CD4-positive, alpha-beta T cell (primary cell): ENCODE measurements around the gene GFOD2. TPM values are rescaled to one million over a fixed set of nuclear protein-coding genes. Genes with fewer than 3 reads are reported as not detected.

Source experiments
- ATAC-seq: fragments of 200-7000 bp; cut with Tn5 transposase; one replicate; pipeline ENCODE4 v1.10.0; 2022; ENCODE audit warnings: mild to moderate bottlenecking; ENCODE audit not compliant: poor library complexity
- CTCF ChIA-PET: fragments of 350-600 bp; sonication (Branson Sonifier 250); formaldehyde crosslinking; loops from one replicate; lab custom pipeline; 2021; ENCODE audit warnings: antibody characterized with exemption, inconsistent platforms; lab: Charles Lee
- POLR2A ChIA-PET: fragments of 350-600 bp; sonication (Branson Sonifier 250); formaldehyde crosslinking; loops from one replicate; lab custom pipeline; 2021; ENCODE audit warnings: antibody characterized with exemption, inconsistent platforms; lab: Charles Lee
- DNase-seq, 14 experiments: peaks; one replicate each; pipeline ENCODE4 v3.0.0-alpha.2; 2013 to 2020; ENCODE audit warnings: mixed read lengths in 2 of 14
- H3K27ac ChIP-seq, 2 donors: one replicate each; pipeline versions ENCODE4 v1.5.1 to v1.7.0; 2013; ENCODE audit warnings: low read length in 2 of 2, low read depth in 1 of 2, mild to moderate bottlenecking in 1 of 2
- H3K27me3 ChIP-seq, 2 experiments: 1 replicate in 1 of 2; 2 replicates in 1 of 2; pipeline versions ENCODE4 v1.6.1 to v1.7.0; 2013; ENCODE audit warnings: low read length in 2 of 2, control low read depth in 1 of 2, mild to moderate bottlenecking in 1 of 2, moderate library complexity in 1 of 2; ENCODE audit not compliant: insufficient read depth in 2 of 2, control insufficient read depth in 1 of 2
- H3K36me3 ChIP-seq: one replicate; pipeline ENCODE4 v1.6.1; 2013; ENCODE audit warnings: low read length, control low read depth; ENCODE audit not compliant: insufficient read depth
- H3K4me1 ChIP-seq: one replicate; pipeline ENCODE4 v1.6.1; 2013; ENCODE audit warnings: low read length, control low read depth; ENCODE audit not compliant: insufficient read depth
- H3K4me3 ChIP-seq: one replicate; pipeline ENCODE4 v1.5.1; 2013; ENCODE audit warnings: mild to moderate bottlenecking, low read length, moderate library complexity
- H3K9me3 ChIP-seq, 2 experiments: 1 replicate in 1 of 2; 2 replicates in 1 of 2; pipeline versions ENCODE4 v1.6.1 to v1.7.0; 2013; ENCODE audit warnings: low read length in 2 of 2, mild to moderate bottlenecking in 2 of 2, control low read depth in 1 of 2, moderate library complexity in 1 of 2; ENCODE audit not compliant: control insufficient read depth in 1 of 2, insufficient read depth in 1 of 2
- H3K27ac Mint-ChIP-seq: one replicate; pipeline ENCODE4 v1.8.0; 2020; ENCODE audit warnings: mixed read lengths
- H3K27me3 Mint-ChIP-seq: one replicate; pipeline ENCODE4 v1.8.0; 2021; ENCODE audit warnings: mixed read lengths
- H3K36me3 Mint-ChIP-seq: one replicate; pipeline ENCODE4 v1.8.0; 2021; ENCODE audit warnings: low read depth, mixed read lengths
- H3K4me1 Mint-ChIP-seq: one replicate; pipeline ENCODE4 v1.8.0; 2021; ENCODE audit warnings: low read depth, mixed read lengths
- H3K4me3 Mint-ChIP-seq: one replicate; pipeline ENCODE4 v1.8.0; 2020; ENCODE audit warnings: mild to moderate bottlenecking, mixed read lengths
- H3K9me3 Mint-ChIP-seq: one replicate; pipeline ENCODE4 v1.8.0; 2020; ENCODE audit warnings: mixed read lengths
- intact Hi-C, 2 experiments: fragments of 100-400 bp; cut with DNase I in 1 of 2; cut with micrococcal nuclease in 1 of 2; formaldehyde crosslinking; loops; one replicate each; pipeline versions ENCODE4 v1.15.1 to v1.9.0; 2023 to 2025; cut with DNase I, micrococcal nuclease
- total RNA-seq, 174 experiments: library from RNA in 2 of 174; stranded (reverse) in 2 of 174; gene quantifications; one replicate each; pipeline ENCODE4 v1.2.3 and lab custom pipeline; 2021 to 2026
- TF ChIP-seq, protein P1 (sequence below): fragments of 200-600 bp; IDR thresholded peaks from one replicate; pipeline ENCODE4 v1.8.0; 2022; ENCODE audit warnings: antibody characterized with exemption, mild to moderate bottlenecking

GFOD2 gene
- total RNA-seq, 2 experiments from 2014 or later = 2.8 to 3.7 TPM

DNA sequence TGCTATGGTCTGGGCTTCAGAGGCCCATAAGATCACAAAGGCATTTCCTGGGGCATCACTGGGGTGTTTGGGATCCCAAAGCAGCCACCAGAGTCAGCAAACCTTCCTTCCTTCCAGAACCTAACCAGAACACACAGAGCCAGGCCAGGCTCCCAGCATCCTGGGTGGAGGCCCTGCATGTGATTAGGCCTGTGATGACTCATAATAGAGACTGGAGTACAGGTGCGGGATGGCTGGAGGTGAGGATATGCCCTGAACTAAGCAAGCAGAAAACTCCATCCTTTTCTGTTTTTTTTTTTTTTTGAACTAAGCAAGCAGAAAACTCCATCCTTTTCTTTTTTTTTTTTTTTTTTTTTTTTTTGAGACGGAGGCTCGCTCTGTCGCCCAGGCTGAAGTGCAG, 17.7 kb upstream of the GFOD2 start:
- H3K36me3 ChIP-seq = peaks cover 50% of the 10 kb centered on the region

DNA sequence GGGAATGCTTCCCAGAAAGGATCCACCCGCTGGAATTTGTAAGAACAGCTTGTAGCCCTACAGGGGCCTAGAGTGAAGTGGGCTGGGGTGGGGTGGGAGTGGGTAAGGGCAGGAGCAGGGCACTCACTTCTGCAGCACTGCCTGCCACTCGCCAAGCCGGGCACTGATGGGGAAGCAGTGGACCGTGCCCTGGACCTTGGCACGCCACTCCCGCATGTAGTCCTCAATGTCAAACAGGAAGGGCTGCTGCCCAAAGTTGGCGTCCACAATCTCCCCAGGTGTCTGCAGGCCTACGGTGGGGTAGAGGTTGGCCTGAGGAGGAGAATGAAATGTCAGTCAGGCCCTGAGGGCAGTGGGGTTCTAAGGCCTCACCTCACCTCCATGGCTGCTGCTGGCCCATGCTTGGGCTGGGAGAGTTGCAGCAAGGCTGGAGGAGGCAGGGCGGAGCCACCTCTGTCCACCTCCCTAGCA, 15.7 kb upstream of the GFOD2 start:
- H3K9me3 Mint-ChIP-seq = no peaks in the 10 kb centered on the region
- no peaks in the 10 kb centered on the region for H3K4me1 ChIP-seq
- no peaks in the 10 kb centered on the region for H3K9me3 ChIP-seq
- intact Hi-C loops = loop anchor here in 1 of 2 experiments (10.0 kb wide), 1 partner anchor 180 kb away; no protein-coding TSS in a partner anchor
- no peak overlapping the region for H3K27ac ChIP-seq
- ChIA-PET POLR2A (no interaction called here), CTCF (no interaction called here)
- H3K36me3 Mint-ChIP-seq = peaks cover 47% of the 10 kb centered on the region
- no peak for ATAC-seq
- no peaks in the 10 kb centered on the region for H3K27me3 Mint-ChIP-seq
- no peaks in the 10 kb centered on the region for H3K4me1 Mint-ChIP-seq
- no peak overlapping the region for H3K4me3 Mint-ChIP-seq
- no peaks in the 10 kb centered on the region for H3K27me3 ChIP-seq
- H3K27ac Mint-ChIP-seq = no peak overlapping the region
- DNase-seq = no peak
- TF ChIP-seq, protein P1, sequence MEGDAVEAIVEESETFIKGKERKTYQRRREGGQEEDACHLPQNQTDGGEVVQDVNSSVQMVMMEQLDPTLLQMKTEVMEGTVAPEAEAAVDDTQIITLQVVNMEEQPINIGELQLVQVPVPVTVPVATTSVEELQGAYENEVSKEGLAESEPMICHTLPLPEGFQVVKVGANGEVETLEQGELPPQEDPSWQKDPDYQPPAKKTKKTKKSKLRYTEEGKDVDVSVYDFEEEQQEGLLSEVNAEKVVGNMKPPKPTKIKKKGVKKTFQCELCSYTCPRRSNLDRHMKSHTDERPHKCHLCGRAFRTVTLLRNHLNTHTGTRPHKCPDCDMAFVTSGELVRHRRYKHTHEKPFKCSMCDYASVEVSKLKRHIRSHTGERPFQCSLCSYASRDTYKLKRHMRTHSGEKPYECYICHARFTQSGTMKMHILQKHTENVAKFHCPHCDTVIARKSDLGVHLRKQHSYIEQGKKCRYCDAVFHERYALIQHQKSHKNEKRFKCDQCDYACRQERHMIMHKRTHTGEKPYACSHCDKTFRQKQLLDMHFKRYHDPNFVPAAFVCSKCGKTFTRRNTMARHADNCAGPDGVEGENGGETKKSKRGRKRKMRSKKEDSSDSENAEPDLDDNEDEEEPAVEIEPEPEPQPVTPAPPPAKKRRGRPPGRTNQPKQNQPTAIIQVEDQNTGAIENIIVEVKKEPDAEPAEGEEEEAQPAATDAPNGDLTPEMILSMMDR = no peak
- peaks cover 55% of the 10 kb centered on the region for H3K36me3 ChIP-seq
- H3K4me3 ChIP-seq = no peak overlapping the region

More for the DNA sequence above, 17.7 kb upstream of the GFOD2 start:
- no peak overlapping the region for H3K27ac ChIP-seq
- no peak for ATAC-seq
- H3K4me3 ChIP-seq = no peak overlapping the region
- no peaks in the 10 kb centered on the region for H3K27me3 ChIP-seq
- ChIA-PET CTCF (interaction anchor here (0.7 kb wide), 1 partner anchor 69 kb away, joined by 3 read pairs; no protein-coding TSS in a partner anchor), POLR2A (no interaction called here)
- TF ChIP-seq, protein P1 = no peak
- Mint-ChIP-seq H3K4me1 (no peaks in the 10 kb centered on the region), H3K27me3 (no peaks in the 10 kb centered on the region), H3K4me3 (no peak overlapping the region), H3K27ac (peak overlapping the region; percentile 27), H3K9me3 (no peaks in the 10 kb centered on the region), H3K36me3 (peaks cover 45% of the 10 kb centered on the region)
- H3K9me3 ChIP-seq = no peaks in the 10 kb centered on the region
- intact Hi-C loops = loop anchor here in 1 of 2 experiments (10.0 kb wide), 1 partner anchor 178 kb away; no protein-coding TSS in a partner anchor
- DNase-seq = no peak
- H3K4me1 ChIP-seq = no peaks in the 10 kb centered on the region

DNA sequence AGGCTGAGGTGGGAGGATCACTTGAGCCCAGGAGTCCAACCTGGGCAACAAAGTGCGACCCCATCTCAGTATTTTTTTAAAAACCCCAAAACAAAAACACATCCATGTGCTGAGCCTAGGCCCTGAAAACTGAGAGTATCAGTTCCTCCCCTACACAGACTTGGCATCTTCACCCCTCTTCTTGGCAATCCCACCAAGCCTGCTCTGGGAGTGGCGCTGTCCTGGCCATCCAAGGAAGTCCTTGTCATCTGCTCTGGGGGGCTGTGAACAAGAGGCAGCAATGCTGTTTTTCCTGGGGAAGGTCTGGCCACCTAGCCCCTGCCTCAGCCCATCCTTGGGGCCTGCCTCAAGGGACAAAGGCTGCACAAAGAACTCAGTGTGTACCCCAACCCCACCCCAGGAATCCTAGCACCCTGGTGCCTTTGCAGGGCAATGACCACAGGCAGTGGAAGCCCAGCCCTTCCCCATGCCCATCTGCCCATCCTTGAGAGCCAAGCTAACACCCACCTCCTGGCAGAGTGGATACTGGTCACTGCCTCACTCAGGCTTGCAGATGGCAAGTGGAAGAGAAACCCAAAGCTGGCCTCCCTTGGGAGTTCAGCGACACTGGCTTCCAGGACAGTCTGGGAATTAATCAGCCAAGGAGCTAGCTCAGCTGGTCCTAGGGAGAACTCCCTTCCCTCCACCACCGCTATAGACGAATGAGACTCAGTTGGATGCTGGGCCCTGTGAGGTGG, 14.8 kb upstream of the GFOD2 start:
- H3K36me3 Mint-ChIP-seq = peaks cover 54% of the 10 kb centered on the region
- CTCF ChIA-PET = no interaction called here
- TF ChIP-seq, protein P1 = no peak
- no peak overlapping the region for H3K4me3 ChIP-seq
- no peaks in the 10 kb centered on the region for H3K9me3 ChIP-seq
- ATAC-seq (no peak), DNase-seq (no peak)
- H3K4me1 ChIP-seq = no peaks in the 10 kb centered on the region
- H3K27ac Mint-ChIP-seq = no peak overlapping the region
- POLR2A ChIA-PET = no interaction called here
- no peaks in the 10 kb centered on the region for H3K27me3 ChIP-seq
- intact Hi-C loops = loop anchor here in 1 of 2 experiments (10.0 kb wide), 1 partner anchor 181 kb away; no protein-coding TSS in a partner anchor
- no peaks in the 10 kb centered on the region for H3K9me3 Mint-ChIP-seq
- no peaks in the 10 kb centered on the region for H3K27me3 Mint-ChIP-seq
- H3K36me3 ChIP-seq = peaks cover 61% of the 10 kb centered on the region
- H3K27ac ChIP-seq = no peak overlapping the region
- no peaks in the 10 kb centered on the region for H3K4me1 Mint-ChIP-seq
- H3K4me3 Mint-ChIP-seq = no peak overlapping the region
